ENCODE data around the gene CYP27C1.

DNA sequence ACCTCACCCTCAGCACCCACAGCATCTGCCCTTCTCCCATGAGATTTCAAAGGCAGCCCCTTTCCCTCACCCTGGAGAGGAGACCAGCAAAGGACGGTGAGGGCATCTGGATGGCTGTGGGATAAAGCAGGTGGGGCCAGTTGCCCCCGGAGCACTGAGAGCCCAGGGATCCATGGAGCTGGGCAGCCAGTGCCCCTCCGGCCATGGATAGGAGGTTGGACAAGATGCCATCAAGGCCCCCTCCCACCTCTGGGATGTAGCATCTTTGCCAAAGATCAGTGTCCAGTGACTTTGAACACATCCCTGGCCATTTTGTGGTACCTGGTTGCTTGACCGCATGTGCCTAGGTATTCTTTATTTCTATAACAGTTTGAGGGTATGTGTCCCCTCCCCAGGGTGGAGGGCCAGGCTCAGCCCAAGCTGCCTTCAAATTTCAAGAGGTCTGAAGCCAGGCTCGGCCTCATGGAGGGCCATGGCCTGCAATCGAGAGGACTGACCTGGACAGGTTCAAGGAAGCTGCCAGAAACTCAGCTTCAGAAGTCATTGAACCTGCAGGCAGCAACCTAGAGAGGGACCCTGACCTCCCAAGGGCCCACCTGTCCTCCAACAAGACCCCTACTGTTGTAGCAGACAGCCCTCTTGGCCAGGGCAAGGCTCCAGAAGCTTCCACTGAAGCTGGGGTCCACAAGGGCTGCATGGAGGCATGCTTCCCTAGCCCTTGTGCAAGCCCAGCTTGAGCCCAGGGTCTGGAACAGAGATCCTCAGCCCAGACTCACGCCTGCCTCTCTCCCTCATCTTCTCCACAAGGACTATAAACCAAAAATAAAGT, 57.6 kb downstream of the CYP27C1 start:
- TF ChIP-seq EZH2phosphoT487 (IDR thresholded peaks at IDR 0.05; ENCODE audit: unreplicated experiment): no peak
- TF ChIP-seq, protein P1, sequence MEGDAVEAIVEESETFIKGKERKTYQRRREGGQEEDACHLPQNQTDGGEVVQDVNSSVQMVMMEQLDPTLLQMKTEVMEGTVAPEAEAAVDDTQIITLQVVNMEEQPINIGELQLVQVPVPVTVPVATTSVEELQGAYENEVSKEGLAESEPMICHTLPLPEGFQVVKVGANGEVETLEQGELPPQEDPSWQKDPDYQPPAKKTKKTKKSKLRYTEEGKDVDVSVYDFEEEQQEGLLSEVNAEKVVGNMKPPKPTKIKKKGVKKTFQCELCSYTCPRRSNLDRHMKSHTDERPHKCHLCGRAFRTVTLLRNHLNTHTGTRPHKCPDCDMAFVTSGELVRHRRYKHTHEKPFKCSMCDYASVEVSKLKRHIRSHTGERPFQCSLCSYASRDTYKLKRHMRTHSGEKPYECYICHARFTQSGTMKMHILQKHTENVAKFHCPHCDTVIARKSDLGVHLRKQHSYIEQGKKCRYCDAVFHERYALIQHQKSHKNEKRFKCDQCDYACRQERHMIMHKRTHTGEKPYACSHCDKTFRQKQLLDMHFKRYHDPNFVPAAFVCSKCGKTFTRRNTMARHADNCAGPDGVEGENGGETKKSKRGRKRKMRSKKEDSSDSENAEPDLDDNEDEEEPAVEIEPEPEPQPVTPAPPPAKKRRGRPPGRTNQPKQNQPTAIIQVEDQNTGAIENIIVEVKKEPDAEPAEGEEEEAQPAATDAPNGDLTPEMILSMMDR (conservative IDR thresholded peaks at IDR 0.05; ENCODE audit: low read depth in 2 of 2): no peak

Data from GM23338 (cell line).